ENCODE measurements around the gene SLC36A2.

- TF ChIP-seq, protein P1, sequence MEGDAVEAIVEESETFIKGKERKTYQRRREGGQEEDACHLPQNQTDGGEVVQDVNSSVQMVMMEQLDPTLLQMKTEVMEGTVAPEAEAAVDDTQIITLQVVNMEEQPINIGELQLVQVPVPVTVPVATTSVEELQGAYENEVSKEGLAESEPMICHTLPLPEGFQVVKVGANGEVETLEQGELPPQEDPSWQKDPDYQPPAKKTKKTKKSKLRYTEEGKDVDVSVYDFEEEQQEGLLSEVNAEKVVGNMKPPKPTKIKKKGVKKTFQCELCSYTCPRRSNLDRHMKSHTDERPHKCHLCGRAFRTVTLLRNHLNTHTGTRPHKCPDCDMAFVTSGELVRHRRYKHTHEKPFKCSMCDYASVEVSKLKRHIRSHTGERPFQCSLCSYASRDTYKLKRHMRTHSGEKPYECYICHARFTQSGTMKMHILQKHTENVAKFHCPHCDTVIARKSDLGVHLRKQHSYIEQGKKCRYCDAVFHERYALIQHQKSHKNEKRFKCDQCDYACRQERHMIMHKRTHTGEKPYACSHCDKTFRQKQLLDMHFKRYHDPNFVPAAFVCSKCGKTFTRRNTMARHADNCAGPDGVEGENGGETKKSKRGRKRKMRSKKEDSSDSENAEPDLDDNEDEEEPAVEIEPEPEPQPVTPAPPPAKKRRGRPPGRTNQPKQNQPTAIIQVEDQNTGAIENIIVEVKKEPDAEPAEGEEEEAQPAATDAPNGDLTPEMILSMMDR (IDR thresholded peaks at IDR 0.05) = no peak
- TF ChIP-seq EP300 (IDR thresholded peaks at IDR 0.05) (no peak), POLR2A (IDR thresholded peaks at IDR 0.05; ENCODE audit: low read depth) (no peak), POLR2AphosphoS5 (IDR thresholded peaks at IDR 0.05) (no peak)
Measured at GRCh38 chr5:151313357-151313756, 34.0 kb downstream of the SLC36A2 start.

Measured in esophagus muscularis mucosa (tissue), 4 donors.